Prostate gland (tissue), 2 donors: ENCODE data around the gene MCC. TPM values are rescaled to one million over a fixed set of nuclear protein-coding genes. Genes with fewer than 3 reads are reported as not detected.

Experiments used
- DNase-seq: peaks from one replicate; pipeline ENCODE4 v3.0.0-alpha.2; 2019; ENCODE audit warnings: low spot score
- H3K27ac ChIP-seq, 2 donors: fragments of 200-600 bp; sonication (generic); 2 replicates each; pipeline ENCODE4 v1.5.1; 2017 to 2019
- H3K27me3 ChIP-seq: fragments of 200-600 bp; sonication (generic); replicated peaks from 2 replicates; pipeline ENCODE4 v1.5.1; 2019; ENCODE audit not compliant: insufficient read depth
- H3K36me3 ChIP-seq, 2 donors: fragments of 200-600 bp; sonication (generic); 1 replicate in 1 of 2; 2 replicates in 1 of 2; pipeline versions ENCODE4 v1.5.1 to v1.8.1; 2017 to 2019
- H3K4me1 ChIP-seq: fragments of 200-600 bp; sonication (generic); replicated peaks from 2 replicates; pipeline ENCODE4 v1.5.1; 2019
- H3K4me3 ChIP-seq, 2 donors: fragments of 200-600 bp; sonication (generic); 2 replicates each; pipeline ENCODE4 v1.5.1; 2017 to 2019
- H3K9me3 ChIP-seq: fragments of 200-600 bp; sonication (generic); 2 replicates; pipeline ENCODE4 v1.5.1; 2017
- CTCF ChIP-seq, 4 experiments: fragments of 200-600 bp in 2 of 4; fragments of 450-650 bp in 2 of 4; sonication (generic) in 2 of 4; IDR thresholded peaks; 1 replicate in 3 of 4; 2 replicates in 1 of 4; pipeline ENCODE4 v1.5.1; 2016 to 2019; ENCODE audit warnings: antibody characterized with exemption in 4 of 4, mild to moderate bottlenecking in 2 of 4, moderate library complexity in 2 of 4
- POLR2A ChIP-seq: fragments of 450-650 bp; IDR thresholded peaks from one replicate; pipeline ENCODE4 v1.6.1; 2016; ENCODE audit warnings: antibody characterized with exemption, mild to moderate bottlenecking
- POLR2AphosphoS5 ChIP-seq: sonication (generic); formaldehyde crosslinking; IDR thresholded peaks from one replicate; pipeline ENCODE4 v1.6.1; 2017; ENCODE audit warnings: antibody characterized with exemption
- WGBS: methylation state at CpG from one replicate; pipeline ENCODE4 v1.1.5; 2018; 5-methylcytosine and 5-hydroxymethylcytosine counted together
- intact Hi-C: fragments of 100-400 bp; cut with DNase I; formaldehyde crosslinking; loops from one replicate; pipeline ENCODE4 v1.14.2; 2022
- total RNA-seq, 2 donors: library from RNA; depleted of rRNA; stranded (reverse); fragments of >200 nt; gene quantifications; one replicate each; pipeline ENCODE4 v1.1.0, GENCODE V29; 2016

Gene MCC
- total RNA-seq, 2 donors from 2014 or later: 41.5 to 54.1 TPM

- Histone ChIP-seq H3K27me3 (no peaks in the 10 kb centered on the region), H3K27ac (no peak overlapping the region), H3K36me3 (no peaks in the 10 kb centered on the region), H3K9me3 (no peaks in the 10 kb centered on the region), H3K4me3 (no peak overlapping the region), H3K4me1 (no peaks in the 10 kb centered on the region)
- no peak for TF ChIP-seq POLR2AphosphoS5
- TF ChIP-seq POLR2A: no peak
- TF ChIP-seq CTCF (IDR thresholded peaks at IDR 0.05): no peak
- WGBS: 89% methylated on average over 8 of the region's 8 CpGs
- intact Hi-C loops: no loop called here
- DNase-seq: no peak
Measured at GRCh38 chr5:113027015-113027414, 461.2 kb downstream of the MCC start.

- TF ChIP-seq CTCF (IDR thresholded peaks at IDR 0.05): no peak
- no peak for TF ChIP-seq POLR2AphosphoS5
- no peak for TF ChIP-seq POLR2A
- H3K36me3 ChIP-seq: no peaks in the 10 kb centered on the region
- H3K4me1 ChIP-seq: no peaks in the 10 kb centered on the region
- H3K4me3 ChIP-seq: no peak overlapping the region
- intact Hi-C loops: no loop called here
- H3K9me3 ChIP-seq: no peaks in the 10 kb centered on the region
- no peak for DNase-seq
- H3K27ac ChIP-seq: no peak overlapping the region
- H3K27me3 ChIP-seq: no peaks in the 10 kb centered on the region
- WGBS: 96% methylated on average over 4 of the region's 4 CpGs
Measured at GRCh38 chr5:113026211-113026610, 462.0 kb downstream of the MCC start.

- 94% methylated on average over 4 of the region's 4 CpGs for WGBS
- intact Hi-C loops: no loop called here
- no peak overlapping the region for H3K27ac ChIP-seq
- no peaks in the 10 kb centered on the region for H3K4me1 ChIP-seq
- TF ChIP-seq POLR2A (no peak), CTCF (IDR thresholded peaks at IDR 0.05) (no peak), POLR2AphosphoS5 (no peak)
- H3K4me3 ChIP-seq: no peak overlapping the region
- no peak for DNase-seq
- H3K36me3 ChIP-seq: no peaks in the 10 kb centered on the region
- H3K9me3 ChIP-seq: no peaks in the 10 kb centered on the region
- no peaks in the 10 kb centered on the region for H3K27me3 ChIP-seq
Measured at GRCh38 chr5:113025596-113025995, 462.7 kb downstream of the MCC start.

GRCh38 chr5:113024076-113024697 lies 464.1 kb downstream of the MCC start:
- Histone ChIP-seq H3K4me1 (no peaks in the 10 kb centered on the region), H3K27me3 (no peaks in the 10 kb centered on the region), H3K27ac (no peak overlapping the region), H3K4me3 (no peak overlapping the region), H3K36me3 (no peaks in the 10 kb centered on the region), H3K9me3 (no peaks in the 10 kb centered on the region)
- no peak for DNase-seq
- 71% methylated on average over 6 of the region's 6 CpGs for WGBS
- intact Hi-C loops: no loop called here
- TF ChIP-seq POLR2A (no peak), CTCF (IDR thresholded peaks at IDR 0.05) (no peak), POLR2AphosphoS5 (no peak)

- DNase-seq: no peak
- Histone ChIP-seq H3K27me3 (no peaks in the 10 kb centered on the region), H3K4me3 (no peak overlapping the region), H3K36me3 (no peaks in the 10 kb centered on the region), H3K27ac (no peak overlapping the region), H3K9me3 (no peaks in the 10 kb centered on the region), H3K4me1 (no peaks in the 10 kb centered on the region)
- TF ChIP-seq POLR2A (no peak), POLR2AphosphoS5 (no peak), CTCF (IDR thresholded peaks at IDR 0.05) (no peak)
- intact Hi-C loops: no loop called here
- WGBS: 58% methylated on average over 2 of the region's 2 CpGs
Measured at GRCh38 chr5:113022661-113023060, 465.6 kb downstream of the MCC start.
